Natural killer cell (primary cell): Measurements from ENCODE around the gene FRAS1. TPM values are rescaled to one million over a fixed set of nuclear protein-coding genes. Genes with fewer than 3 reads are reported as not detected.

Experiments
- ATAC-seq, 3 donors: fragments of 150-1000 bp in 2 of 3; fragments of 200-7000 bp in 1 of 3; cut with Tn5 transposase; 1 replicate in 1 of 3; 2 replicates in 2 of 3; pipeline ENCODE4 v1.10.0; 2021; ENCODE audit warnings: mild to moderate bottlenecking in 2 of 3, moderate library complexity in 2 of 3
- DNase-seq, 2 donors: peaks; one replicate each; pipeline versions ENCODE4 v3.0.0 to v3.0.0-alpha.2; 2013 to 2021; ENCODE audit warnings: mixed read lengths in 1 of 2
- H3K27ac ChIP-seq: one replicate; pipeline ENCODE4 v1.5.1; 2013; ENCODE audit warnings: mild to moderate bottlenecking, low read length
- H3K27me3 ChIP-seq: one replicate; pipeline ENCODE4 v1.6.1; 2013; ENCODE audit warnings: low read length; ENCODE audit not compliant: control insufficient read depth, insufficient read depth
- H3K36me3 ChIP-seq: one replicate; pipeline ENCODE4 v1.6.1; 2013; ENCODE audit warnings: low read length; ENCODE audit not compliant: control insufficient read depth, insufficient read depth
- H3K4me1 ChIP-seq: one replicate; pipeline ENCODE4 v1.6.1; 2013; ENCODE audit warnings: low read length; ENCODE audit not compliant: control insufficient read depth, insufficient read depth
- H3K4me3 ChIP-seq: one replicate; pipeline ENCODE4 v1.5.1; 2013; ENCODE audit warnings: low read length
- H3K9me3 ChIP-seq: one replicate; pipeline ENCODE4 v1.6.1; 2013; ENCODE audit warnings: low read length; ENCODE audit not compliant: control insufficient read depth, insufficient read depth
- H3K27ac Mint-ChIP-seq, 2 donors: one replicate each; pipeline ENCODE4 v1.8.0; 2022; ENCODE audit warnings: mild to moderate bottlenecking in 2 of 2, mixed read lengths in 2 of 2, moderate library complexity in 1 of 2
- H3K27me3 Mint-ChIP-seq, 2 donors: one replicate each; pipeline ENCODE4 v1.8.0; 2022; ENCODE audit warnings: low read depth in 2 of 2, mixed read lengths in 2 of 2
- H3K36me3 Mint-ChIP-seq: one replicate; pipeline ENCODE4 v1.8.0; 2022; ENCODE audit warnings: mixed read lengths
- H3K4me1 Mint-ChIP-seq, 2 donors: one replicate each; pipeline ENCODE4 v1.8.0; 2022; ENCODE audit warnings: mixed read lengths in 2 of 2
- H3K4me3 Mint-ChIP-seq: one replicate; pipeline ENCODE4 v1.8.0; 2022; ENCODE audit warnings: mild to moderate bottlenecking, moderate library complexity, mixed read lengths
- H3K9me3 Mint-ChIP-seq, 2 donors: one replicate each; pipeline ENCODE4 v1.8.0; 2022; ENCODE audit warnings: mixed read lengths in 2 of 2
- WGBS: methylation state at CpG from one replicate; pipeline ENCODE4 v1.1.7; 2013; ENCODE audit warnings: missing lambda C conversion rate; ENCODE audit not compliant: insufficient coverage; 5-methylcytosine and 5-hydroxymethylcytosine counted together
- intact Hi-C: fragments of 100-400 bp; cut with micrococcal nuclease; formaldehyde crosslinking; loops from one replicate; pipeline ENCODE4 v1.14.2; 2022
- total RNA-seq, 4 donors: library from RNA; stranded (reverse); fragments of 120-200 nt in 1 of 4; gene quantifications; one replicate each; pipeline versions ENCODE4 v1.2.3 to v1.2.4, GENCODE V29; 2013 to 2022
- TF ChIP-seq, protein P1 (sequence below): fragments of 200-600 bp; IDR thresholded peaks from one replicate; pipeline ENCODE4 v1.8.0; 2022; ENCODE audit warnings: antibody characterized with exemption

The FRAS1 gene
- total RNA-seq, 3 donors from 2014 or later (not counting 1 experiment from before 2014, with no cell fraction given): 0.15 to 0.31 TPM; not detected in 1

DNA sequence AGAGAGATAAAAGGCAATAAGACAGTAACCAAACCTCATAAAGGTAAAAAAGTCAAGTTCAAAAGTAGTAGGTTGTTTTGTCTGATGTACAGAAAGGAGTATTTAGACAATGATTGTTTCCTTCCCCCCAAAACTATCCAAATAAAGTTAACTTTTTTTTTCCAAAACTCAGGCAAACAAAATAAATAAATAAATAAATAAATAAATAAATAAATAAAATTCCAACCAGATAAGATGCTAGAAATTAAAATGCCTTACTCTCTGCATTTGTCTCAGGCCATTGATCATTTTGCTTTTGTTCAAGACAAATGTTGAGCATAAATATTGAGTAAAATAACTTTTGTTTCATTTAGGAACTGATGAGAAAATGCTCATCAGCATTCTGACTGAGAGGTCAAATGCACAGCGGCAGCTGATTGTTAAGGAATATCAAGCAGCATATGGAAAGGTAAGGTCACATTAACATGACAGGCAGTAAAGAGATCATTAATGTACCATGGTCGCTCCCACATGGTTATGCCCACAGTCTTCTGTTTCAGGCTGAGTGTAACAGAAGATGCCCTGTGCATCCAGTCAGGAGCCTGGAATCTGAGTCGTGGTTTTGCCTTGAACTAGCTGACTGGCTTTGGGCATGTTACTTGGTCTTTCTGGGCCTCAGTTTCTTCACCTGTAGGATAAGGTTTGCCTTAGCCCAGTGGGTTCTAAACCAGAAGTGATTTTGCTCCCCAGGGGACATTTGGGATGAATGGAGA, 521.7 kb downstream of the FRAS1 start:
- Histone ChIP-seq H3K9me3 (no peaks in the 10 kb centered on the region), H3K4me1 (no peaks in the 10 kb centered on the region), H3K4me3 (no peak overlapping the region), H3K27ac (no peak overlapping the region), H3K36me3 (no peaks in the 10 kb centered on the region), H3K27me3 (no peaks in the 10 kb centered on the region)
- intact Hi-C loops: no loop called here
- no peaks in the 10 kb centered on the region for H3K4me1 Mint-ChIP-seq
- ATAC-seq (no peak), DNase-seq (no peak)
- 86% methylated on average over 3 of the region's 3 CpGs for WGBS
- H3K4me3 Mint-ChIP-seq: no peak overlapping the region
- H3K27me3 Mint-ChIP-seq: peaks cover 0 to 3% of the 10 kb centered on the region in 2 donors
- H3K27ac Mint-ChIP-seq: no peak overlapping the region
- TF ChIP-seq, protein P1, sequence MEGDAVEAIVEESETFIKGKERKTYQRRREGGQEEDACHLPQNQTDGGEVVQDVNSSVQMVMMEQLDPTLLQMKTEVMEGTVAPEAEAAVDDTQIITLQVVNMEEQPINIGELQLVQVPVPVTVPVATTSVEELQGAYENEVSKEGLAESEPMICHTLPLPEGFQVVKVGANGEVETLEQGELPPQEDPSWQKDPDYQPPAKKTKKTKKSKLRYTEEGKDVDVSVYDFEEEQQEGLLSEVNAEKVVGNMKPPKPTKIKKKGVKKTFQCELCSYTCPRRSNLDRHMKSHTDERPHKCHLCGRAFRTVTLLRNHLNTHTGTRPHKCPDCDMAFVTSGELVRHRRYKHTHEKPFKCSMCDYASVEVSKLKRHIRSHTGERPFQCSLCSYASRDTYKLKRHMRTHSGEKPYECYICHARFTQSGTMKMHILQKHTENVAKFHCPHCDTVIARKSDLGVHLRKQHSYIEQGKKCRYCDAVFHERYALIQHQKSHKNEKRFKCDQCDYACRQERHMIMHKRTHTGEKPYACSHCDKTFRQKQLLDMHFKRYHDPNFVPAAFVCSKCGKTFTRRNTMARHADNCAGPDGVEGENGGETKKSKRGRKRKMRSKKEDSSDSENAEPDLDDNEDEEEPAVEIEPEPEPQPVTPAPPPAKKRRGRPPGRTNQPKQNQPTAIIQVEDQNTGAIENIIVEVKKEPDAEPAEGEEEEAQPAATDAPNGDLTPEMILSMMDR: no peak
- H3K9me3 Mint-ChIP-seq: no peaks in the 10 kb centered on the region
- H3K36me3 Mint-ChIP-seq: no peaks in the 10 kb centered on the region

DNA sequence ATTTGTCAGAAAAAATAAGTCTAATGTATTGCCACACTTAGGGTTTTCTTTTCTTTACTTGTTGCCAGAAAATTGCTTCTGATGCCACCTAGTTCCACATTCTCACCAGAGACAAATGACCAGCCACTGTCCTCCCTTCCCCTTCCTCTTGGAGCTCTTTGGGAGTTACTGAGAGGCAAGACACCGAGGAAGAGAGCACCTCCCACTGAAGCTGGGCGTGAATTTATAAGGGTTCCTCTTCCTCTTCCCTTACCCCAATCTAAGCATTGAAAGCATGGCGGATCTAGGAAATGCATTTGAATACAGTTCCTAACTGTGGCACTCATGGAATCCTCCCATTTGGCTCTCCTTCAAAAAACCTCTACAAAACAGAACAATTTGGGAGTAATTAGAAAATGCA, 524.5 kb downstream of the FRAS1 start:
- Mint-ChIP-seq H3K27me3 (no peaks in the 10 kb centered on the region), H3K36me3 (no peaks in the 10 kb centered on the region), H3K4me1 (no peaks in the 10 kb centered on the region), H3K9me3 (no peaks in the 10 kb centered on the region), H3K4me3 (no peak overlapping the region), H3K27ac (no peak overlapping the region)
- Histone ChIP-seq H3K27me3 (no peaks in the 10 kb centered on the region), H3K4me1 (no peaks in the 10 kb centered on the region), H3K9me3 (no peaks in the 10 kb centered on the region), H3K36me3 (no peaks in the 10 kb centered on the region), H3K27ac (no peak overlapping the region), H3K4me3 (no peak overlapping the region)
- 90% methylated on average over 3 of the region's 3 CpGs for WGBS
- ATAC-seq (no peak), DNase-seq (no peak)
- TF ChIP-seq, protein P1: no peak
- intact Hi-C loops: no loop called here

DNA sequence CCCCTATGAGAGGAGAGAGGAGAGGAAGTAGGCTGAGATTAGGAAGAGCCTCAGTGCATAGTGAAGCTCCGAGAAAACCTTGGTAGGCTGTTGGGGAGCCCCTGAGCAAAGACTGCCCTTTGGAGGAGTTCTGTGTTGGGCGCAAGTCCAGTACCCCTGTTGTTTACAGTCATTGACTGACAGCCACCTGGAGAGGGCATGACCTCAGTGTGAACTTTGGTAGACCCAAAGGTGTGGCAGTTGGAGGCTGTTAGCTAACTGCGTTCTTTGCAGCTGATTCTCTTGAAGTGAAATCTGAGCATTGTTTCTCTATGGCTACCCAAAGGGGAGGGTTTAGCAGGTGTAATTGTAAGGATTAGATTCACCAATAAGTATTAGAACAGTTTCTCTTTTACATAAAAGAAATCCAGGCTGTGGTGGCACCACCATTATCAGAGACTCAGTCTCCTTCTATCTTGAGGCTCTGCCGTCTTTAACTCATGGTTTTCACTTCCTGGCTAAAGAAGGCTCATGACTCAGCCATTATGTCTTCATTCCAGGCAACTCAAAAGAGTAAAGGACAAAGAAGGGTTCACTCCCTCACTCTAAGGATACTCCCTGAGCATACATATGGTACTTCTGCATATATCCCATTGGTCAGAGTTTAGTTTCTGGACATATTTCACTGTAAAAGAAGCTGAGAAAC, 527.9 kb downstream of the FRAS1 start:
- TF ChIP-seq, protein P1: no peak
- intact Hi-C loops: no loop called here
- Histone ChIP-seq H3K4me1 (no peaks in the 10 kb centered on the region), H3K36me3 (no peaks in the 10 kb centered on the region), H3K27ac (no peak overlapping the region), H3K9me3 (no peaks in the 10 kb centered on the region), H3K4me3 (no peak overlapping the region), H3K27me3 (no peaks in the 10 kb centered on the region)
- H3K9me3 Mint-ChIP-seq: no peaks in the 10 kb centered on the region
- H3K4me3 Mint-ChIP-seq: no peak overlapping the region
- ATAC-seq (no peak), DNase-seq (no peak)
- no peaks in the 10 kb centered on the region for H3K27me3 Mint-ChIP-seq
- 86% methylated on average over 4 of the region's 4 CpGs for WGBS
- H3K27ac Mint-ChIP-seq: no peak overlapping the region
- H3K36me3 Mint-ChIP-seq: no peaks in the 10 kb centered on the region
- H3K4me1 Mint-ChIP-seq: no peaks in the 10 kb centered on the region
